ENCODE results near the gene SMC4. TPM values are rescaled to one million over a fixed set of nuclear protein-coding genes. Genes with fewer than 3 reads are reported as not detected.
A peak's percentile ranks its signal among the peaks of the same experiment; 100 is the strongest.

SMC4 gene
- polyA plus RNA-seq, 2 of the 4 experiments (the other 2 are of a cell fraction): 121 to 139 TPM

- ChIA-PET CTCF (interaction anchor here (1.5 kb wide), 1 partner anchor 15 kb away, joined by 3 read pairs; no protein-coding TSS in a partner anchor), POLR2A (no interaction called here)
- 96% methylated on average over 11 of the region's 11 CpGs for WGBS (ENCODE audit: missing lambda C conversion rate)
- FAIRE-seq: no peak
- no peak for ATAC-seq
- Histone ChIP-seq H3K9me3 (no peaks in the 10 kb centered on the region), H3K4me3 (no peak overlapping the region), H3K4me1 (no peaks in the 10 kb centered on the region), H3K4me2 (no peak overlapping the region), H3K27ac (no peak overlapping the region)
- DNase-seq (ENCODE audit: low read depth in 1 of 2, low spot score in 1 of 2): no peak
- TF ChIP-seq POLR2AphosphoS2 (conservative IDR thresholded peaks at IDR 0.05; ENCODE audit: low read length): peak; percentile 62; the same call in 1 of the 2 replicates
- TF ChIP-seq NPAS2 (CRISPR knock-in tag; IDR thresholded peaks at IDR 0.05; ENCODE audit: borderline replicate concordance): no peak
Observed at GRCh38 chr3:160427832-160428424, 28.5 kb downstream of the SMC4 start.

- H3K4me1 ChIP-seq: no peaks in the 10 kb centered on the region
- no peak overlapping the region for H3K4me2 ChIP-seq
- TF ChIP-seq RAD21 (conservative IDR thresholded peaks at IDR 0.05 in 1 of 2, IDR thresholded peaks at IDR 0.05 in 1 of 2) (no peak), RCOR1 (IDR thresholded peaks at IDR 0.05; ENCODE audit: low read depth, low read length) (no peak), MYC (IDR thresholded peaks at IDR 0.05; ENCODE audit: borderline replicate concordance, low read length) (no peak), HEYL (CRISPR knock-in tag; IDR thresholded peaks at IDR 0.05) (no peak), ZSCAN20 (CRISPR knock-in tag; IDR thresholded peaks at IDR 0.05) (no peak), BHLHE40 (IDR thresholded peaks at IDR 0.05; ENCODE audit: low read depth, low read length) (no peak), RFX5 (IDR thresholded peaks at IDR 0.05) (no peak), CHD2 (IDR thresholded peaks at IDR 0.05; ENCODE audit: low read length, partially characterized antibody) (no peak), HOXB5 (CRISPR knock-in tag; IDR thresholded peaks at IDR 0.05) (no peak), MAX (IDR thresholded peaks at IDR 0.05) (no peak), EHMT2 (IDR thresholded peaks at IDR 0.05; ENCODE audit: low read depth) (no peak), CHD4 (IDR thresholded peaks at IDR 0.05; ENCODE audit: borderline replicate concordance) (no peak), ZNF302 (CRISPR knock-in tag; IDR thresholded peaks at IDR 0.05) (no peak), JUN (IDR thresholded peaks at IDR 0.05) (no peak), ZFP36 (IDR thresholded peaks at IDR 0.05; ENCODE audit: borderline replicate concordance, partially characterized antibody) (no peak), PBX3 (IDR thresholded peaks at IDR 0.05) (no peak), CBX8 (IDR thresholded peaks at IDR 0.05) (no peak)
- TF ChIP-seq, protein P1, sequence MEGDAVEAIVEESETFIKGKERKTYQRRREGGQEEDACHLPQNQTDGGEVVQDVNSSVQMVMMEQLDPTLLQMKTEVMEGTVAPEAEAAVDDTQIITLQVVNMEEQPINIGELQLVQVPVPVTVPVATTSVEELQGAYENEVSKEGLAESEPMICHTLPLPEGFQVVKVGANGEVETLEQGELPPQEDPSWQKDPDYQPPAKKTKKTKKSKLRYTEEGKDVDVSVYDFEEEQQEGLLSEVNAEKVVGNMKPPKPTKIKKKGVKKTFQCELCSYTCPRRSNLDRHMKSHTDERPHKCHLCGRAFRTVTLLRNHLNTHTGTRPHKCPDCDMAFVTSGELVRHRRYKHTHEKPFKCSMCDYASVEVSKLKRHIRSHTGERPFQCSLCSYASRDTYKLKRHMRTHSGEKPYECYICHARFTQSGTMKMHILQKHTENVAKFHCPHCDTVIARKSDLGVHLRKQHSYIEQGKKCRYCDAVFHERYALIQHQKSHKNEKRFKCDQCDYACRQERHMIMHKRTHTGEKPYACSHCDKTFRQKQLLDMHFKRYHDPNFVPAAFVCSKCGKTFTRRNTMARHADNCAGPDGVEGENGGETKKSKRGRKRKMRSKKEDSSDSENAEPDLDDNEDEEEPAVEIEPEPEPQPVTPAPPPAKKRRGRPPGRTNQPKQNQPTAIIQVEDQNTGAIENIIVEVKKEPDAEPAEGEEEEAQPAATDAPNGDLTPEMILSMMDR (IDR thresholded peaks at IDR 0.05): no peak
- H3K4me3 ChIP-seq: no peak overlapping the region
- FAIRE-seq (no peak), DNase-seq (ENCODE audit: low read depth in 1 of 2, low spot score in 1 of 2) (no peak), ATAC-seq (no peak)
- POLR2A ChIA-PET: no interaction called here
- H3K27ac ChIP-seq: no peak overlapping the region
- CTCF ChIA-PET: no interaction called here
- no peaks in the 10 kb centered on the region for H3K9me3 ChIP-seq
- WGBS (ENCODE audit: missing lambda C conversion rate): 81% methylated on average over 2 of the region's 2 CpGs
Observed at GRCh38 chr3:160434071-160434470, 34.6 kb downstream of the SMC4 start.

- CTCF ChIA-PET: interaction anchor here (0.8 to 0.9 kb wide), 2 partner anchors 10 to 12 kb away, joined by 3 read pairs; no protein-coding TSS in a partner anchor
- no peak for ATAC-seq
- WGBS (ENCODE audit: missing lambda C conversion rate): 90% methylated on average over 2 of the region's 2 CpGs
- no peak for TF ChIP-seq SREBF2 (IDR thresholded peaks at IDR 0.05)
- TF ChIP-seq JUN (IDR thresholded peaks at IDR 0.05): no peak
- no peak for TF ChIP-seq NPAS2 (CRISPR knock-in tag; IDR thresholded peaks at IDR 0.05; ENCODE audit: borderline replicate concordance)
- no peak for TF ChIP-seq ZFP36 (IDR thresholded peaks at IDR 0.05; ENCODE audit: borderline replicate concordance, partially characterized antibody)
- no peak for TF ChIP-seq HES2 (IDR thresholded peaks at IDR 0.05)
- TF ChIP-seq RAD21 (conservative IDR thresholded peaks at IDR 0.05 in 1 of 2, IDR thresholded peaks at IDR 0.05 in 1 of 2): no peak
- TF ChIP-seq KDM5A (IDR thresholded peaks at IDR 0.05): no peak
- no peak for TF ChIP-seq BHLHE40 (IDR thresholded peaks at IDR 0.05; ENCODE audit: low read depth, low read length)
- no peak for TF ChIP-seq GATA3 (IDR thresholded peaks at IDR 0.05; ENCODE audit: borderline replicate concordance)
- TF ChIP-seq CBX2 (IDR thresholded peaks at IDR 0.05; ENCODE audit: borderline replicate concordance, low read depth): no peak
- TF ChIP-seq RNF2 (IDR thresholded peaks at IDR 0.05; ENCODE audit: borderline replicate concordance, low read depth): no peak
- no peak for TF ChIP-seq KDM1A (IDR thresholded peaks at IDR 0.05; ENCODE audit: low read depth)
- TF ChIP-seq RFX5 (IDR thresholded peaks at IDR 0.05): no peak
- no peak for TF ChIP-seq FOSL2 (IDR thresholded peaks at IDR 0.05)
- TF ChIP-seq FOSL2 (CRISPR knock-in tag; IDR thresholded peaks at IDR 0.05): no peak
- Histone ChIP-seq H3K4me1 (no peaks in the 10 kb centered on the region), H3K4me3 (no peak overlapping the region), H3K9me3 (no peaks in the 10 kb centered on the region), H3K4me2 (no peak overlapping the region), H3K27ac (no peak overlapping the region)
- POLR2A ChIA-PET: interaction anchor here (0.8 kb wide), 1 partner anchor 15 kb away, joined by 3 read pairs; the partner anchor contains the start of gene TRIM59
- no peak for DNase-seq (ENCODE audit: low read depth in 1 of 2, low spot score in 1 of 2)
- no peak for FAIRE-seq
Observed at GRCh38 chr3:160435095-160435494, 35.6 kb downstream of the SMC4 start.
